ENCODE results near the gene CRIP1.

Gene CRIP1

DNA sequence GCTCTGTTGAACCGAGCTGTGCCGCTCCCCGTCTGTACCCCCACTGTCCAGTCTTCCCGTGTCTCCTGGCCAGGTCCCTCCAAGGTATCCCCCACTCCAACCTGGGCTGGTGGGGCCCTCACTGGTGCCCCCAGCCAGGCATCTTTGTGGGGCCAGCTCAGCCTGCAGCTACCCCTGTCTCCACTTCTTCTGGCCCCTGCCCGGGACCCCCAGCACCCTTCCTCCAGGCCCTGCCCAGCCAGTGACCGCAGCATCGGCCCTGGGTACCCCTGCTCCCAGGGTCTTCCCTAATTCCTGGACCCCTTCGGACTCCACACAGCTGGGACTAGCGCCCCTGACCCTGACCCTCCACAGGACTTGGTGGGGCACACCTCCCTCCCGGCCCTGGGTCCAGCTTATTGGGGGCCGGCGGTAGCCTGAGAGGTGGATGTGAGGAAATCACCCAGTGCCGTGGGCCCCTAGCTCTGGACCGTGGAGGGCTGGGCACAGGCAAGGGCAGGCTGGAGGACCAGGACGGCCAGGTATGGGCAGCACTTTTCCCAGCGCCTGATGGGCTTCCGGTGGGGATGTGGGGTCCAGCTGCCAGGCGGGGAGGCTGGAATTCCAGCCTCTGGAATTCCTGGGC is 4.1 kb upstream of the CRIP1 start:
- Histone ChIP-seq H3K18ac (ENCODE audit: low read depth in 1 of 2, low read length in 2 of 2) (peak overlapping the region; percentile 67 to 89), H4K8ac (ENCODE audit: low read length) (peak overlapping the region; percentile 88), H3K9ac (ENCODE audit: low read length) (peak overlapping the region; percentile 97), H3K4me2 (ENCODE audit: low read length, poor library complexity, severe bottlenecking) (no peak overlapping the region), H3K9me3 (ENCODE audit: control insufficient read depth, low read length) (no peaks in the 10 kb centered on the region), H2BK12ac (ENCODE audit: low read length in 2 of 2) (peak overlapping the region; percentile 75 to 88), H2BK120ac (ENCODE audit: low read depth, low read length) (peak overlapping the region; percentile 95), H4K91ac (ENCODE audit: low read length) (peak overlapping the region; percentile 87), H2BK5ac (ENCODE audit: low read depth, low read length, poor library complexity, severe bottlenecking) (no peak overlapping the region), H3K27me3 (ENCODE audit: control insufficient read depth in 1 of 2, insufficient read depth in 1 of 2, low read length in 2 of 2) (peaks cover 25% of the 10 kb centered on the region in 2 experiments), H3K14ac (ENCODE audit: low read length in 2 of 2) (peak overlapping the region in 1 of 2 experiments; percentile 13), H3K4me3 (ENCODE audit: insufficient read depth in 1 of 2, low read depth in 1 of 2, low read length in 2 of 2) (peak overlapping the region in 1 of 2 experiments; percentile 62), H3K36me3 (ENCODE audit: control insufficient read depth in 1 of 2, insufficient read depth in 2 of 2, low read depth in 1 of 2, low read length in 2 of 2) (no peaks in the 10 kb centered on the region), H3K4me1 (ENCODE audit: control insufficient read depth, insufficient read depth, low read depth, low read length) (peaks cover 57% of the 10 kb centered on the region), H2BK15ac (ENCODE audit: low read depth, poor library complexity, severe bottlenecking) (peak overlapping the region; percentile 75), H2AK5ac (ENCODE audit: low read length, severe bottlenecking) (peak overlapping the region; percentile 15), H3K4ac (ENCODE audit: low read depth in 1 of 2, low read length in 2 of 2) (peak overlapping the region; percentile 1 to 93), H2AFZ (ENCODE audit: low read depth, low read length) (no peak overlapping the region), H3K79me1 (replicated peaks; ENCODE audit: low read length, poor library complexity, severe bottlenecking) (no peaks in the 10 kb centered on the region), H3K27ac (ENCODE audit: low read length, poor library complexity, severe bottlenecking) (no peak overlapping the region), H3K23ac (ENCODE audit: low read length in 2 of 2) (no peak overlapping the region)
- no peak for DNase-seq
- whole genome bisulfite sequencing, result 90% methylated on average over 17 of the region's 18 CpGs

DNA sequence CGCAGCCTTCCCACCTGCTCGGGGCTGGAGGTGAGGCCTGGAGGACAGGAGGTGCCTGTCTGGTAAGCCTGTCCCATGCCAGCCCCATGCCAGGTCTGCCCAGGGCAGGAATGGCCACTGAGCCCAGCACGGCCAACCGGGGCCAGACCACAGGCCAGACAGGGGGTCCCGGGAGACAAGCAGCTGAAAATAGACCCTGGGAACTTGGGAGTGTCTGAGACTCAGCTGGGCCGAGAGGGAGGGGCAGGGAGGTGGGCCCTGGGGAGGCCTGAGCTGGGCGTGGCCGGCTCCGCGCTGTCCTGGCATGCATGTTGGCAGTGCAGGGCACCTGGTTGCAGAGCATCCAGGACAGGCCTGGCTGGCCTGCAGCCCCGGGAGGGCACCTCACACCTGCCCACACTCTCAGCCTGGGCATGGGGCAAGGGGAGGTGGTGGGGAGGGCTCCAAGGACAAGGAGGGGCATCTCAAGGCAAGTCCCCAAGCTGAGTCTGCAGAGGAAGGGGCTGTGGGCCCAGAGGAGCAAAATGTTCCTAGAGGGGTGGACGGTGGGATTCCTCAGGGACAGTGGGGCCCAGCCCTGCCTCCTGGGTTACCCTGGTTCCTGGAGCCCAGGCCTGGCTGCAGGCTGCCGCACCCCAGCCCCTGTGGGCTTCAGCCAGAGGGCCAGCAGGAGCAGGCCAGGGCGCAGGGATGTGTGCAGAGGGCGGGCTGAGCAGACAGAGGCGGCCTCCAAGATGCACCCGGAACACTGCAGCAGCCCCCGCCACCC is 3.2 kb upstream of the CRIP1 start:
- Histone ChIP-seq H3K27me3 (ENCODE audit: control insufficient read depth in 1 of 2, insufficient read depth in 1 of 2, low read length in 2 of 2) (peaks cover 25 to 33% of the 10 kb centered on the region in 2 experiments), H2AFZ (ENCODE audit: low read depth, low read length) (no peak overlapping the region), H3K4me3 (ENCODE audit: insufficient read depth in 1 of 2, low read depth in 1 of 2, low read length in 2 of 2) (no peak overlapping the region), H3K9ac (ENCODE audit: low read length) (peak overlapping the region; percentile 97), H3K9me3 (ENCODE audit: control insufficient read depth, low read length) (no peaks in the 10 kb centered on the region), H3K4me2 (ENCODE audit: low read length, poor library complexity, severe bottlenecking) (no peak overlapping the region), H2BK5ac (ENCODE audit: low read depth, low read length, poor library complexity, severe bottlenecking) (no peak overlapping the region), H2AK5ac (ENCODE audit: low read length, severe bottlenecking) (no peak overlapping the region), H3K18ac (ENCODE audit: low read depth in 1 of 2, low read length in 2 of 2) (peak overlapping the region in 1 of 2 experiments; percentile 48), H2BK15ac (ENCODE audit: low read depth, poor library complexity, severe bottlenecking) (peak overlapping the region; percentile 57), H2BK120ac (ENCODE audit: low read depth, low read length) (no peak overlapping the region), H3K4ac (ENCODE audit: low read depth in 1 of 2, low read length in 2 of 2) (peak overlapping the region in 1 of 2 experiments; percentile 24), H3K23ac (ENCODE audit: low read length in 2 of 2) (no peak overlapping the region), H2BK12ac (ENCODE audit: low read length in 2 of 2) (peak overlapping the region in 1 of 2 experiments; percentile 74), H3K36me3 (ENCODE audit: control insufficient read depth in 1 of 2, insufficient read depth in 2 of 2, low read depth in 1 of 2, low read length in 2 of 2) (no peaks in the 10 kb centered on the region), H3K27ac (ENCODE audit: low read length, poor library complexity, severe bottlenecking) (no peak overlapping the region), H3K14ac (ENCODE audit: low read length in 2 of 2) (peak overlapping the region in 1 of 2 experiments; percentile 36), H3K79me1 (replicated peaks; ENCODE audit: low read length, poor library complexity, severe bottlenecking) (no peaks in the 10 kb centered on the region), H3K4me1 (ENCODE audit: control insufficient read depth, insufficient read depth, low read depth, low read length) (peaks cover 54% of the 10 kb centered on the region), H4K91ac (ENCODE audit: low read length) (peak overlapping the region; percentile 56), H4K8ac (ENCODE audit: low read length) (no peak overlapping the region)
- WGBS, result 90% methylated on average over 17 of the region's 18 CpGs
- DNase-seq, result no peak

DNA sequence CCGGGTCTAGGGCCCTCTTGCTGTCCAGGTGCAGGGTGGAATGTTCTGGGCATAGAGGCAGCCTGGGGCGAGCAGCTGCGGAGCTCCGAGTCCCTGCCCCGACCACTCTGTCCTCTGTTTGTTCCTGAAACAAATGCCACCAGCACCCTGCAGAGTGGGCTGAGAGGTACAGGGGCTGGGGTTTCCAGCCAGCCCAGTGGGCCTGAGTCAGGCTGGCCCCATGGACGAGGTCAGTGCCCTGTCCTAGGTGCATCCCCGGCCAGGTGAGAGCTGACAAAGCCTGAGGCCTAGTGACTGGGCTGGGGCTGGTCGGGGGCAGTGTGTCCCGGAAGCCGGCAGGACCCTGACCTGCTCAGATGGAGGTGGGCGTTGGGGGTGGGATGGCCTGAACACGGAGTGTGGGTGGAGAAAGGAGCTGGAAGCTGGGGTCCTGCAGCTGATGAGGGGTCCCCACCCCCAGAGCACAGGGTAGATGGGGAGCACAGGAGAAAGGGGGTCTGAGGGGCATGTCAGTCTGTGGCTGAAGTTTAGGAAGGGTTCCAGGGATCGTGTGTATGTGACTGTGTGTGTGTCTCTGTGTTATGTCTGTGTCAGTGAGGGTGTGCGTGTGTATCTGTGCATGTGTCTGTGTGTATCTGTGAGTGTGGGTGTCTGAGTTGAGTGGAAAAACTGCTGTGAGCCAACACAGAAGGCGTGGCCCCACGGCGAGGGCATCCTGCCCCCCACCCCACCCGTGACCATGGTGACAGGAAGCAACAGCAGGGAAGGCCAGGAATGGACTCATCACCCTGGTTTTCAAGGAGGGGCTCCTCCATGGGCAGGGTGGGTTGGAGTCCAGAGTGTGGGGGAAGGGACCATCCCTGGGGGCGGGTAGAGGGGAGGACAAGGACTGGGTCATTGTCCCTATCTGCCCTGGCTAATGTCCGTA is 2.4 kb upstream of the CRIP1 start:
- Histone ChIP-seq H3K4me1 (ENCODE audit: control insufficient read depth, insufficient read depth, low read depth, low read length) (peaks cover 54% of the 10 kb centered on the region), H3K4me2 (ENCODE audit: low read length, poor library complexity, severe bottlenecking) (no peak overlapping the region), H3K4me3 (ENCODE audit: insufficient read depth in 1 of 2, low read depth in 1 of 2, low read length in 2 of 2) (no peak overlapping the region), H3K9me3 (ENCODE audit: control insufficient read depth, low read length) (no peaks in the 10 kb centered on the region), H3K79me1 (replicated peaks; ENCODE audit: low read length, poor library complexity, severe bottlenecking) (no peaks in the 10 kb centered on the region), H3K9ac (ENCODE audit: low read length) (no peak overlapping the region), H4K91ac (ENCODE audit: low read length) (peak overlapping the region; percentile 32), H3K14ac (ENCODE audit: low read length in 2 of 2) (no peak overlapping the region), H3K18ac (ENCODE audit: low read depth in 1 of 2, low read length in 2 of 2) (peak overlapping the region in 1 of 2 experiments; percentile 0), H2AFZ (ENCODE audit: low read depth, low read length) (no peak overlapping the region), H2BK5ac (ENCODE audit: low read depth, low read length, poor library complexity, severe bottlenecking) (no peak overlapping the region), H2BK12ac (ENCODE audit: low read length in 2 of 2) (peak overlapping the region; percentile 22 to 23), H3K36me3 (ENCODE audit: control insufficient read depth in 1 of 2, insufficient read depth in 2 of 2, low read depth in 1 of 2, low read length in 2 of 2) (no peaks in the 10 kb centered on the region), H3K27me3 (ENCODE audit: control insufficient read depth in 1 of 2, insufficient read depth in 1 of 2, low read length in 2 of 2) (peaks cover 21 to 36% of the 10 kb centered on the region in 2 experiments), H2AK5ac (ENCODE audit: low read length, severe bottlenecking) (no peak overlapping the region), H3K27ac (ENCODE audit: low read length, poor library complexity, severe bottlenecking) (no peak overlapping the region), H3K4ac (ENCODE audit: low read depth in 1 of 2, low read length in 2 of 2) (no peak overlapping the region), H4K8ac (ENCODE audit: low read length) (peak overlapping the region; percentile 15), H2BK120ac (ENCODE audit: low read depth, low read length) (no peak overlapping the region), H3K23ac (ENCODE audit: low read length in 2 of 2) (no peak overlapping the region), H2BK15ac (ENCODE audit: low read depth, poor library complexity, severe bottlenecking) (no peak overlapping the region)
- WGBS, result 80% methylated on average over 20 of the region's 20 CpGs
- DNase-seq, result peak; percentile 74

Data from mesenchymal stem cell (in vitro differentiated cells and primary cell).